Stimulated activated CD4-positive, alpha-beta T cell treated with anti-CD3 and anti-CD28 coated beads, Interleukin-1b, Interleukin-23, amount 100 ng/mL, for 24 hours (primary cell): ENCODE data around the gene COX7A1.
"Not testable (repeated sequence)": the region's sequence is repeated elsewhere in the genome, so short reads cannot be mapped to it uniquely, and the experiment has no call there.

Experiments
- DNase-seq, 4 experiments: peaks; one replicate each; pipeline ENCODE4 v3.0.0-alpha.2; 2020; ENCODE audit warnings: low read depth in 4 of 4, low spot score in 1 of 4

The COX7A1 gene

DNA sequence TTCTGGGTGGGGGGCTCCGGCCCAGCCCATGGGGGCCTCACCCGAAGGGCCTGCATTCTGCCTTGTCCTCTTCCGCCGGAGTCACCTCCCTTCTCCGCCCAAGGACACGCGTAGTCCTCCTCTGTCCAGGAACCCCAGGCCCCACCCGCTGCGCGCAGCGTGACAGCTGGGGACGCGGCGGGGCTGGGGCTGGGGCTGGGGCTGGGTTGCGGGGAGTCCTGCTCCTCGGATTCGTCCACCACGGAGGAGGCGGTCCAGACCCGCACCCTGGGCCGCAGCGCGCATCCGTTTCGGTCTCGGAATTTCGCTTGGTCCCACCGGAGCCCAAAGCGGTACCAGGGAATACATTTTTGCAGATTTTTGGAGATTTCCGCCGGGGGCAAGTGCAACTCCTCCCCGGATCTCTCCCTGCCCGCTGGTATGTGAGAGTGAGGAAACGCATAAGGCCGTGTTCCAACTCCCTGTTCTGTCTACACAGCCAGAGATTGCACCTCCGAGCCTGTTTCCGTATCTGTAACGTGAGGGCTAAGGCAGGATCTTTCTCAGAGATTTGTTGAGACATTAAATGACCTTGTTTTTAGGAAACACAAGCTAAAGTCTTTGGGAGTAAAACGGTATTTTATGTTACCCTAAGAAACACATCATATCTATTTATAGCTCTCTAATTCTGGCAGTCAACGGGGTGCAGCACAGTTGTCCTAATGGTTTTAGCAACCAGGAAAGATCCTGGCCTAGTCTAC, at the start of gene COX7A1:
Gene COX7A1, minus strand, starts transcription at position 96 of the 740 bp plus-strand sequence. Its CDS starts 40 bp downstream, at position 56.
- DNase-seq = no peak

DNA sequence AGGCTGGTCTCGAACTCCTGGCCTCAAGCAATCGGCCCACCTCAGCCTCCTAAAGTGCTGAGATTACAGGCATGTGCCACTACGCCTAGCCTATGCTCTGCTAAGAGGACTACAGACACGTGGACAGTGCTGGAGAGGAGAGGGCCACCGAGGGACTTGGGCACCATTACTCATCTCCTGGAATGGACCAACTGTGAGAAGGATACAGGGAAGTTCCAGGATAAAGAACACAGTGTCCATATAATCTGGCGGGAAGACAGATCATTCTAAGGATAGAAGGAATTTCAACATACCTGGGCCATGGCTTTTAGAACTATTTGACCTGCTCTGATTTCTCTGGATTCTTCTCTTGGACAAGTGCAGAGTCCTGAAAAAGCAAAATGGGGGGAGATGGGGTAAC, 49.4 kb upstream of the COX7A1 start:
- no peak for DNase-seq

DNA sequence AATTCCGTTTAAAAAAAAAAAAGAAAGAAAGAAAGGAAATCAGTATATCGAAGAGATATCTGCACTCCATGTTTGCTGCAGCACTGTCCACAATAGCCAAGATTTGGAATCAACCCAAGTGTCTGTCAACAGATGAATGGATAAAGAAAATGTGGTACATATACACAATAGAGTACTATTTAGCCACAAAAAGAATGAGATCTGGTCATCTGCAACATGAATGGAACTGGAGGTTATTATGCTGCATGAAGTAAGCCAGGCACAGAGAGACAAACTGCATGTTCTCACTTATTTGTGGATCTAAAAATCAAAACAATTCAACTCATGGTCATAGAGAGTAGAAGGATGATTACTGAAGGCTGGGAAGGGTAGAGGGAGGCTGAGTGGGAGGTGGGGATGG, 45.9 kb upstream of the COX7A1 start:
- DNase-seq = no peak

DNA sequence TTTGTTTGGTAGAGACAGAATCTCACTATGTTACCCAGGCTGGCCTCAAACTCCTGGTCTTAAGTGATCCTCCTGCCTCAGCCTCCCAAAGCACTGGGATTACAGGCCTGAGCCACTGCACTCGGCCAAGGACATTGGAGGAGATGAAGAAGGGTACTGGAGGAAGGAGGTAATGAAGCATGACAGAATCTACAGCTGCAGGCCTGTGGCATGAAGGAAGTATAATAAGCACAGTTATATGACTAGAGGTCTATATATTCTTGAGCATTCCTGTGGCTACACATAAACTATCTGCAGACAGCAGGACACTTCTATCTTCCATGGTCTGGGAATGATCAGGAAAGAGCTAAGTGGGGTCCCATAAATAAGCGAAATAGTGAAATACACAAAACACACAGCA, 44.0 kb upstream of the COX7A1 start:
- DNase-seq = no peak

DNA sequence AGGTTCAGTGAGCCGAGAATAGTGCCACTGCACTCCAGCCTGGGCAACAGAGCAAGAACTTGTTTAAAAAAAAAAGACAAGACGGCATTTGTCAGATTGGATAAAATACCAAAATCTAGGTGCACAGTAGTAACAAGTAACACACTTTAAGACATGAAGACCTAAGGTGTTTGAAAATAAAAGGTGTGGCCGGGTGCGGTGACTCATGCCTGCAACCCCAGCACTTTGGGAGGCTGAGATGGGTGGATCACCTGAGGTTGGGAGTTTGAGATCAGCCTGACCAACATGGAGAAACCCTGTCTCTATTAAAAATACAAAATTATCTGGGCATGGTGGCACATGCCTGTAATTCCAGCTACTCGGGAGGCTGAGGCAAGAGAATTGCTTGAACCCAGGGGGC, 34.5 kb upstream of the COX7A1 start:
- DNase-seq = not testable (repeated sequence)

DNA sequence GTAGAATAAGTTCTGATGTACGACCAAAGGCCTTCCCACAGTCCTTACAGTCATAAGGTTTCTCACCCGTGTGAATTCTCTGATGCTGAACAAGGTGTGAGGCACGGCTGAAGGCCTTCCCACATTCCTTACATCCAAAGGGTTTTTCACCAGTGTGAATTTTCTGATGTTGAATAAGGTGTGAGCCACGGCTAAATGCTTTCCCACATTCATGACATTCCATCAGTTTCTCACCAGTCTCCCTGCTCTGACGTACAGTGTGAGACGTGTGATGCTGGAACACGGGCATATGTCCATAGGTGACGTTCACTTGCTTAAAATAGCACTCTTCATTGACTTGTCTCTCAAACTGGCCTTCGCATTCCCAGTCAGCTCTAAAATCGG, 31.0 kb upstream of the COX7A1 start:
- DNase-seq = no peak

DNA sequence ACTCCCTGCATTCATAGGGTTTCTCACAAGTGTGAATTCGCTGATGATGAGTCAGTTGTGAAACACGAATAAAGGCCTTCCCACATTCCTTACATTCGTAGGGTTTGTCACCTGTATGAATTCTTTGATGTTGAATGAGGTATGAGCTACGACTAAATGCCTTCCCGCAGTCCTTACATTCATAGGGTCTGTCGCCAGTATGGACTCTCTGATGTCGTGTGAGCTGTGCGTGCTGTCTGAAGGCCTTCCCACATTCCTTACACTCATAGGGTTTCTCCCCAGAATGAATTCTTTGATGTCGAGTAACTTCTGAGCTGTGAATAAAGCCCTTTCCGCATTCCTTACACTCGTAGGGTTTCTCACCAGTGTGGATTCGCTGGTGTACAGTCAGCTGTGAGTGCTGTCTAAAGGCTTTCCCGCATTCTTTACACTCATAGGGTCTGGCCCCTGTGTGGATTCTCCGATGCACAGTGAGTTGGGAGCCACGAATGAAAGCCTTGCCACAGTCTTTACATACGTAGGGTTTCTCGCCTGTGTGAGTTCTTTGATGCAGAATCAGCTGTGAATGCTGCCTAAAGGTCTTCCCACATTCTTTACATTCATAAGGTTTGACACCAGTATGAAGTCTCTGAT, 30.5 kb upstream of the COX7A1 start:
- DNase-seq = no peak

DNA sequence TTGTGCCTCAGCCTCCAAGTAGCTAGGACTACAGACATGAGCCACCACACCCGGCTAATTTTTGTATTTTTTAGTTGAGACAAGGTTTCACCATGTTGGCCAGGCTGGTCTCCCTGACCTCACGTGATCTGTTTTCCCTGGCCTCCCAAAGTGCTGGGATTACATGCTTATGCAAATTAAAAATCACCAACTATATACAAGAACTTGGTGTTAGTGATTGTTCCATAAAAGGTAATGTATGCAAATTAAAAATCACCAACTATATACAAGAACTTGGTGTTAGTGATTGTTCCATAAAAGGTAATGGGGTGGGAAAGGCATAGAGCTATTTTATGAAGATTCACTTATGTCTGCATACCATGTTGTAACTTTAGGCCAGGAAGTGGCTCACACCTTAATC, 26.8 kb upstream of the COX7A1 start:
- not testable (repeated sequence) for DNase-seq

DNA sequence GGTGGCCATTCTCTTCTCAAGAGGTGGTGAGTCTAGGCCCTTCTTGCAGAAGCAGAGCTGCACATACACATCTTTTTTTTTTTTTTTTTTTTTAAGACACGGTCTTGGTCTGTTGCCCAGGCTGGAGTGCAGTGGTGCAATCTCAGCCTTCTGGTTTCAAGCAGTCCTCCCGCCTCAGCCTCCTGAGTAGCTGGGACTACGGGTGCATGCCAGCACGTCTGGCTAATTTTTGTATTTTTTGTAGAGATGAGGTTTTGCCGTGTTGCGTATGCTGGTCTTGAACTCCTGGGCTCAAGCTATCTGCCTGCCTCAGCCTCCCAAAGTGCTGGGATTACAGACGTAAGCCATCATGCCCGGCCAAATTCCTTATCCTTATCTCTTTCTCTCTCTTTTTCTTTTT, 21.6 kb upstream of the COX7A1 start:
- not testable (repeated sequence) for DNase-seq

DNA sequence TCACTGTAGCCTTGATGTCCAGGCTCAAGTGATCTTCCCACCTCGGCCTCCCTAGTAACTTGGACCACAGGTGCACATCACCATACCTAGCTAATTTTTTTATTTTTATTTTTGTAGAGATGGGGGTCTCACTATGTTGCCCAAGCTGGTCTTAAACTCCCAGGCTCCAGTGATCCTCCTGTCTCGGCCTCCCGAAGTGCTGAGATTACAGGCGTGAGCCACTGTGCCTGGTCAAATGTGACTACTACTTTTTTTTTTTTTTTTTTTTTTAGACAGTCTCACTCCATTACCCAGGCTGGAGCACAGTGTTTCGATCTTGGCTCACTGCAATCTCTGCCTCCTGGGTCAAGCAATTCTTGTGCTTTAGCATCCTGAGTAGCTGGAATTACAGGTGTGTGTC, 20.6 kb upstream of the COX7A1 start:
- DNase-seq = no peak

DNA sequence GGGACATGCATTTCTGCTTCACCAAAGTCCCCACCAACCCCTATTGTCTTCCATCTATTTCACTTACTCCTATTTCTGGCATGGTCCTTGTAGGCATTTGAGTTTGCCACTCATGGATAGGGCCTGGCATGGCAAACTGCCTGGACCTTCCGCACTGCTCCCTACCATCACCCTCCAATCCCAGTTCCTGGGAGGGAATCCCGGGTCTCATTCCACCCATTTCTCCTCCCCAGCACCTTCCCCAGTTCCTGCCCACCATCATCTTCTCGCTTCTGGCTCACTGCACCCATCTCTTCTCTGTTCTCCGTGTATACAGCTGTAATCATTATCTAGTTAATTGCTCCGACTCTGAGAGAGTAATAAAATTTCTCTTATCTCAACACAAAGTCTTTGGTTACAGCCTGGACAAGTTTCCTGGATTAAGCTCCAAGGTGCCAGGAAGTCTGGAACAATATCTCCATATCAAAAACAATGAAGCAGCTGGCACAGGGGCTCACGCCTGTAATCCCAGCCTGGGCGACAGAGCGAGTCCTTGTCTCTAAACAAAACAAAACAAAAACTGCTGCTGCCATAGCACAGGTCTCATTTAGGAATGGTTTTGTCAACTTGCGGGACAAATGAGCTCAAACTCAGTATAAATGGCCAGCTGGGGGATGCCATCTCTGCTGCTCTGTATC, 17.0 kb upstream of the COX7A1 start:
- DNase-seq = no peak

DNA sequence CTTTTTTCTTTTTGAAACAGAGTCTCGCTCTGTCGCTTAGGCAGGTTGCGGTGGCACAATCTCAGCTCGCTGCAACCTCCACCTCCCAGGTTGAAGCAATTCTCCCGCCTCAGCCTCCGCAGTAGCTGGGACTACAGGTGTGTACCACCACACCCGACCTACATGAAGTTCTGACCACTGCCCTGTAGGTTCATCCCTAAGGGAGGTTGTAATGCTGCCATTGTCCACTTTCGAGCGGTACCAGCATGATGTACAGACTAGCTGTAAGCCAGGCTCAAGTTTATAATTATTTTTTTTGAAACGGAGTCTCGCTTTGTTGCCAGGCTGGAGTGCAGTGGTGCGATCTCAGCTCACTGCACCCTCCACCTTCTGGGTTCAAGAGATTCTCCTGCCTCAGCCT, 11.6 kb upstream of the COX7A1 start:
- no peak for DNase-seq

DNA sequence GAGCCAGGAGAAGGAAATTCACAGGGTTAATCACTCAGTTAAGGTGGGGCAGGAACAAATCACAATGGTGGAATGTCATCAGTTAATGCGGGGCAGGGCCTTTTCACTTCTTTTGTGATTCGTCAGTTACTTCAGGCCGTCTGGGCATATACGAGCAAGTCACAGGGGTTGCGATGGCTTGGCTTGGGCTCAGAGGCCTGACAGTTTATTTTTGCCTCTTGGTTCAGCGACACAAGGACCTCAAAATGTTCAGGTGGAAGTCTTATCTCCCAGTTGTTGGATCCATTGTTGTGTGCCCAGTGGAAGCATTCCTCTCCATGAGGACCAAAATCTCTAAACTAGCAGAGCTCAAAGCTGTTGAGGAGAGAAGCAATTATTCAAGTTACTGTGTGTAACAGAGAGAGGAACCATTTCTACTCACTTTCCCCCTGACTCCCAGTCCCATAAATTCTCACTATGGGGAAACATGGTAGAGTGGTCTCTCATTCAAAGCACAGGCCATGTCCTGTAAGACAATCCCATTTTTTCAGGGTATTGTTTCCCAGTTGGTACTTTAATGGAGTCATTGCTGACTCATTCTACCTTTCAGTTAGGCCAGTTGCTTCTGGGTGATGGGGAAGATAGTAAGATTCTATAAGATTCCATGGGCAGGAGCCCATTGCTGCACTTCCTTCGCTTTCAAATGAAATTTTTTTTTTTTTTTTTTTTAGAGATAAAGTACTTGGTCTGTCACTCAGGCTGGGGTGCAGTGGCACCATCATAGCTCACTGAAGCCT, 8.8 kb upstream of the COX7A1 start:
- DNase-seq = no peak

DNA sequence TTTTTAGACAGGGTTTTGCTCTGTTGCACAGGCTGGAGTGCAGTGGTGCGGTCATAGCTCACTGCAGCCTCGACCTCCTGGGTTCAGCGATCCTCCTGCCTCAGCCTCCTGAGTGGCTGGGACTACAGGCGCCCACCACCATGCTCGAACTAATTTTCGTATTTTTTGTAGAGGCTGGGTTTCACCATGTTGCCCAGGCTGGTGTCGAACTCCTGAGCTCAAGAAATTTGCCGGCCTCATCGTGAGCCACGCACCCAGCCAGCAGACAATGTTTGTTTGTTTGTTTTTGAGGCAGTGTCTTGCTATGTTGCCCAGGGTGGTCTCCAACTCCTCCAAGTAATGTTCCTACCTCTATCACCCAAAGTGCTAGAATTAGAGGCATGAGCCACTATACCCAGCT, 879 bp upstream of the COX7A1 start:
- no peak for DNase-seq

DNA sequence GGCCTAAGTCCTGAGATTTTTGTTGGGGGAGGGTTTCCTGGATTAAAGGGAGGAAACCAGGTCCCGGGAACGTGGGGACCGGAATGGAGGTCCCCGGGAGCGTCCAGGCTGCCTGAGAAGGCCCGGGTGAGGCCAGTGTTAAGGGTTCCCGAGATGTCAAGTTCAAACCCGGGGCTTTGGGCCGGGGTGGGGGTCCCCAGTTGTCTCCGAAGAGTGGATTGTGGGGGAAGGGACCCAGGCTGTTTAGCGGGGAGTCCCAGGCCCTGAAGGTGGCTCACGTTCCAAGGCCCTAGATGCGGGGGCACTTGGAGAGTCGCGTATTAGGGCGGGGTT, 262 bp downstream of the COX7A1 start:
- DNase-seq = no peak

DNA sequence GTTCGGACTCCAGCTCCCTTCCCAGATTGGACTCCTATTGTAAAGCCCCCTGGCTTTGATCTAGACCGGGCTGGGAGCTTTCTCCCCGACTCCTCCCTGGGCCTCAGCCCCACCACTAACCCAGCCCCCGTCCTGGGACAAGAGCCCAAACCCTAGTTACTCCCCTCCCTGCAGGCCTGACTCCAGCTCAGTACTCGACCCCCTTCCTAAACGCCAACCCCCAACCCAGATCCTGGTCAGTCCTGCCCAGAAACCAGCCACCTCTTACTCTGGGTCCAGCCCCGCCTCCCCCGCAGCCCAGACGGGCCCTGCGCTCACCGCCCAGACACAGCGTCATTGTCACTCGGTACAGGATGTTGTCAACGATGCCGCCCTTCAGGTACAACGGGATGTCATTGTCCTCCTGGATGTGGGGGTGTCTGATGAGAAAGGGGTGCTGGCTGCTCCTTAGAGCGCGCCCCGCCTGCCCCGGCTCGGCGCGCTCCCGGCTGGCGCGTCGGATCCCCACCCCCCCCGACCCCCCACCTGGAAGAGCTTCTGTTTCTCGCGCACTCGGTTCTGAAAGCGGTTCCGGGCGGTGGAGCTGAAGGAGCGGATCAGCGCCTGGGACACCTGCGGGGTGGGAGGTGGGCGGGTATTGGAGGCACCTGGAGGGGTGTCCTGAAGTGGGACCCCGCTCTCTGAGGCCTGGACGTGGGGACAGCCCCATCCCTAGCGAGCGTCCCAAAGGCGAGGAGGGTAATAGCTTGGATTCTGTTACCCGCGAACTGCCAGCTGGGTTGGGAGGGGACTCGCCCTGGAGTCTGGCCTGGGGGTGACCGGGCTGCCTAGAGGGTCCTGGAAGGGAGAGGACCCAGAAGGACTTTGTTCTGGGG, 866 bp downstream of the COX7A1 start:
- no peak for DNase-seq

DNA sequence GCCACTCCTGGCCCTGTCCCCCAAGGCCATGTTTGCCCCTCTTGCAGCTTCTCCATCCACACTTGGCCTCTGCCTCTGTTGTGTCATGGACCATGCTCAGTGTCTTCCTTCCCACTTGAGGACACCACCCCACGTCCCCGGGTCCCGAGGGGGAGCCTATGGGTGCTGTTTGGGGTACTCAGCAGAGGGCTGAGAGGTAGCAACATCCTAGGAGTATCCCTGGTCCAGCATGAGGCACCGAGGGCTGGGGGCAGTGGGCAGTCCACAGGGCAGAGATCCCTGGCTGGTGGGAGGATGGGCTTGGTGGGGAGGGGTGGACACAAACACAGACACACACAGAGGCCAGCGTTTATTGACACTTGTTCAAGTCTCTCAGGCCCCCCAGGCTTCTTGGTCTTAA, 1.7 kb downstream of the COX7A1 start:
- no peak for DNase-seq

DNA sequence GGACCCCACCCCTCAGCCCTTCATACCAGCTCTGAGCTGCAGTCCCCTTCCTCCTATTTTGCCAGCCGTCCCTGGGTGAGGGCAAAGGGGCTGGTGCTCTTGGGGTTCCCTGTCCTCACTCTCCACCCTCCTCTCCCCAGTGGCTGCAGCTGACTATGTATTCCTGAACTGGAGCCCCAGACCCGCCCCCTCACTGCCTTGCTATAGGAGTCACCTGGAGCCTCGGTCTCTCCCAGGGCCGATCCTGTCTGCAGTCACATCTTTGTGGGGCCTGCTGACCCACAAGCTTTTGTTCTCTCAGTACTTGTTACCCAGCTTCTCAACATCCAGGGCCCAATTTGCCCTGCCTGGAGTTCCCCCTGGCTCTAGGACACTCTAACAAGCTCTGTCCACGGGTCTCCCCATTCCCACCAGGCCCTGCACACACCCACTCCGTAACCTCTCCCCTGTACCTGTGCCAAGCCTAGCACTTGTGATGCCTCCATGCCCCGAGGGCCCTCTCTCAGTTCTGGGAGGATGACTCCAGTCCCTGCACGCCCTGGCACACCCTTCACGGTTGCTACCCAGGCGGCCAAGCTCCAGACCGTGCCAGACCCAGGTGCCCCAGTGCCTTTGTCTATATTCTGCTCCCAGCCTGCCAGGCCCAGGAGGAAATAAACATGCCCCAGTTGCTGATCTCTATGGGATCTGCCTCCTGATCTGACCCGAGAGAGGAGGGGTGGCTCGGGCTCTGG, 2.4 kb downstream of the COX7A1 start:
- no peak for DNase-seq

DNA sequence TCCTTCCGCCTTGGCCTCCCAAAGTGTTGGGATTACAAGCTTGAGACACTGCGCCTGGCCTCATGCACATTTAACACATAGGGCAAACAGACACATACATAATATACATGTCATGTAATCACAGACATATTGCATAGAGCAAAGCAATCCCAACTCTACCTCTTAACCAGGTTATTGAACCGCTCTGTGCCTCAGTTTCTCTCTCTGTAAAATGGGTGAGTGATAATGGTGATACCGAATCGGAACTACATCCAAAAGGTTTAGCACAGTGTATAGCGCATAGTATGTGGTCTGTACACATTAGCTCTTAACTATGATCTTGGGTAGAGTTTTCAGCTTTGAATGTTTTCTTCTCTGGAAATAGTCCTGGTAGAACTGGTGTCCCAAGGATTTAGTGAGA, 7.6 kb downstream of the COX7A1 start:
- no peak for DNase-seq

DNA sequence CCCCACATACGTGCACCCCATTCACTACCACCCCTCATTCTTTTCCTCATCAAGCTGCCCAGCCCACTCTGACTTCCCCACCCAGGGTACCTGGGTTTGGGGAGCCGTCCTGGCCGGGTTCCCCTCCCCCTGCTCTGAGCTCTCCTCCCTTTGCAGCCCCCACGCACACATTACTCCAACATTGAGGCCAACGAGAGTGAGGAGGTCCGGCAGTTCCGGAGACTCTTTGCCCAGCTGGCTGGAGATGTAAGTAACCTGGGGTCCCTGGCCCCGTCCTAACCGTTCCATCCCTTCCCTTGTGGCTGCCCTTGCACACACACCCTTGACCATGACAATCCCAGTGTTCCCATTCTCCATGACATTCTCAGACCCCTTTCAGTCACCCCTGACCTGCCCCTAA, 9.8 kb downstream of the COX7A1 start:
- DNase-seq = no peak
